Iris pigment epithelial cell (primary cell): Measurements from ENCODE around the gene GPN2.

Experiments used
- DNase-seq: peaks from one replicate; pipeline ENCODE4 v3.0.0-alpha.2; 2011; ENCODE audit warnings: low read depth

The GPN2 gene

GRCh38 chr1:26889551-26890466 is at the start of gene GPN2:
GPN2 (minus strand) TSS chr1:26890283; CDS start chr1:26890096, 187 bp downstream.
- DNase-seq: peak; percentile 77

- DNase-seq: no peak
These were observed 48.6 kb upstream of the GPN2 start for GRCh38 chr1:26938659-26939025.

DNA sequence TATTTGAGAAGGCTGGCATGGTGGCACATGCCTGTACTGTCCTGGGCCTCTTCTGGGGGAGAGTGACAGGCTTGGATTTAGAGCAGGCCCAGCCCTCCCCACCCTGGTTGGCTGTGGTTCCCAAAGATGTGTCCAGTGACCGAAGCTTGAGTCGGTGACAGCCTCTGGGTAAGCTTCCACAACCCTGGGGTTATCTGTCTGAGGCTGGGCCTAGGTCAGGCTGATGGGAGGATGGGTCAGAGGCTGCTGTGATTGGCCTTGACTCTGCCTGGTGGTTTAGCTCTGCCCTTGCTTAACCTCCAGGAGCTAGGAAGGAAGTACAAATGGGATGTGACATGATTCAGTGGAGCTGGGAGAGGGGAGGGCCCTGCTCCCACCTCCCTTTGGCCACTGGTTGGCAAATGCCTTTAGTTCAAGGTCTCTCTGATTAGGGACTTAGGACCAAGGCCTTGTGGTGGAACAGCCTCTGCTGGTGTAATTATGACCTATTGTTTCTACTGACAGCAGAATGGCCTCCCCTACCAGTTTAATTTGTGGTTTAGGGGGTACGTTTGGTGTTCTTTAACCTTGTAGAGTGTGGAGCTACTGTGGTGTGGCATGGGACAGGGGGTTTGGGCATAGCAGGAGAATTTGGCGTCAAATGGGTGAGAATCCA is 48.0 kb upstream of the GPN2 start:
- DNase-seq: no peak

- no peak for DNase-seq
These were observed 46.7 kb upstream of the GPN2 start for GRCh38 chr1:26936823-26937222.

GRCh38 chr1:26932531-26932930 is 42.4 kb upstream of the GPN2 start:
- no peak for DNase-seq

DNA sequence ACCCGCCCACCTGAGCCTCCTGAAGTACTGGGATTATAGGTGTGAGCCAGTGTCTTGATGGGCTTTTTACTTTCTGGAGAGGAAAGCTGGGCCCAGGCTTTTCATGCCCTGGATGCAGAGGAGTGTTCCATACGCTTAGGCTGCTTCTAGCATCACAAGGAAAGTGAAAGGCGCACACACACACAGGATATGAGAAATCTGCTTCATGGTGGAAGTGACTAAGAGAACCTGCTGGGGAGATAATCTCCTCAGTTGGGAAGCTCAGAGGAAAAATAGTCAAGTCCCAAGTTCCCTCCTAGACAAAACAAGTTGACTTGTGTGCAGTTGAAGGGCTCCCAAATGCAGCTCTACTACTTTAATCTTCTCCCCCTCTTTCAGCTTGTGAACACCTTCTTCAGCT is 33.6 kb upstream of the GPN2 start:
- peak; percentile 79 for DNase-seq

- no peak for DNase-seq
These were observed 32.8 kb upstream of the GPN2 start for GRCh38 chr1:26922901-26923300.

GRCh38 chr1:26922431-26922729 is 32.3 kb upstream of the GPN2 start:
- DNase-seq: no peak

DNA sequence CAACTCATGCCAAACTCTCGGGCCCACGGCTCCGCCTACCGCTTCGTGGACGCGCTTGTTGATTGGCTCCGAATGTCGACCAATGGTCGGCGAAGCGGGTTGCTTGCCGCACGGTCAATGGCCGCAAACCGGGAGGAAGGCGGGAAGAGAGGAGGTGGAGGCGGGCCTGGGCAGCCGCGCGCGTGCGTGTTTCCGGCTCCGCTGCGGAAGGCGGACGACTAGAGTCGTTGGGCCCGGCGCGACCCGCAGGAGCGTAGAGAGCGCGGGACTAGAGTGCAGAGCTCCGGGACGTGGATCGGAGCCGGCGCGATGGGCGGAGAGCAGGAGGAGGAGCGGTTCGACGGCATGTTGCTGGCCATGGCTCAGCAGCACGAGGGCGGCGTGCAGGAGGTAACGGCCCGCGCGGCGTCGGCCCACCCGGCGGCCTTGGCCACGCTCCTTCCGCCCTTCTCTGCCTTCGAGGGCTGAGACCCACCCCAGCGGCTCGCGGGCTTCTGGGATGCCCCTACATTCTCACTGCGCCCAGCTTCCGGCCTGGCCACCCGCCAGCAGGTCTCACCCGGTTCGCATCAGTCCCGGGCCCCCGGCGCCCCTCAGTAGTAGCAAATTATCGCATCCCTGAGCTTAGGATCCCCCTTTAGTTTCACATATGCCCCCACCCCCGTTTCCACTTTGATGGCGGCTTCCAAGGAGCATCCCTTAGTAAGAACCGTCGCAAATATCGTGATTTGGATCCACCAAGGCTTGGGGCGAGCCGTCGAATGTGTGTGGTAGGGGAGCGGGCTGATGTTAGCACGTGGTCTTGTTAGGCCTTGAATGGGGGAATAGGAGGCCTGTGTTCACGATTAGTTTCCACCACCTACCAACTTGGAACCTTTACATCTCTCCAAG is 31.7 kb upstream of the GPN2 start, which contains the start of gene NUDC:
Gene NUDC (plus strand): TSS at position 204 of the 891 bp plus-strand sequence. CDS start 106 bp downstream, at position 310.
- DNase-seq: peak; percentile 98

GRCh38 chr1:26921126-26921539 is 31.1 kb upstream of the GPN2 start:
- no peak for DNase-seq

- no peak for DNase-seq
These were observed 25.2 kb upstream of the GPN2 start for GRCh38 chr1:26915204-26915842.

DNA sequence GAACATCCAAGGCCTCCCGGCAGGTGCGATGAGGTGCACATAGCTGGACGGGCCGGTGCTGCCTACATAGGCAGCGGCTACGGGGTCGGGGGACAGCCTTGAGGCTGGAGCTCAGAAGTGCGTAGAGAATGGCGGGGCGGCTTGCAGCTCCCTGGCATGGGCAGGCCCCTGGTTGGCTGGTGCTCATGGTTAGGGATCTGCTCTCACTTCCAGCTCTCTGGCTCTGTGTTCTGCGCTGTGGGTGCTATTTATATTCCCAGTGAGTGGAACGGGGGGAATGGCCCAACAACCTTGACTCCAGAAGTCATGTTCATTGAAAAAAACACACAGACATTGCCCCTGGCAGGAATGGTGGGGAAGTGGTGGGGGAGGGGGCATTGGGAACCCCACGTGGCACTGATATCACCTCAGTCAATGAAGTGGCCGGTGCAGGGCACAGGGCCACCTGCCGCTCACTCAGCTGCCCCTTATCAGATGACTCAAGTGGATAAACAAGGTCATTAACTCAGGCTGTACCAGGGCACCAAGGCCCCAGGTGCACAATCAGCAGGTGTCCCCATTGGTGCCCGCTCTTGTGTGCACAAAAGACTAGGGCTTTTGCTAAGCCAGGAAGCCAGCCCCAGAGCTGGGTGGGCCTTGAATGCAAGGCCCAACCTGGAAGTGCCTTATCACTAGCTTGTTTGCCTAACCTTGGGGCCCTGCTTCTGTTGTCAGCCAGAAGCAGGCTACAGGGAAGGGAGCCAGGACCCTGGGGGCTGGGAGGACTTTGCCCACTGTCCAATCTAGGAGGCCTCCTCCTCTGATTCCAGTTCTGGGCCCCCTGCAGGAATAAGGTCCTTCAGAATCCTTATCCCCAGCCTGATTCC is 23.9 kb upstream of the GPN2 start, which contains the start of gene NR0B2:
Gene NR0B2 (minus strand): TSS at position 222 of the 866 bp plus-strand sequence. CDS start 35 bp downstream, at position 187.
- no peak for DNase-seq

- DNase-seq: no peak
These were observed 23.3 kb upstream of the GPN2 start for GRCh38 chr1:26913389-26913753.

DNA sequence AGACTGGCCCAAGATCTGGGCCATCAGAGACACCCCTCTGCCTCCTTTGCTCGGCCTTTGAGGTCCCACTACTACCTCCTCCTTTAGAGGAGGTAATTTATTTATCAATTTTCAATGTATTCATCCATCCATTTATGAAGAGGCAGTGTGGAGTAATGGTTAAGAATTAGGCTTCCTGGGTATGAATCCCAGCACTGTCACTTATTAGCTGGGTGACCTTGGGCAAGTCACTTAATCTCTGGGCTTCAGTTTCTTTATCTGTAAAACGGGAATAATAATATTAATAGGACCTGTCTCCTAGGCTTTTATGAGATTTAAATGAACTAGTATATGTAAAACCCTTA is 22.0 kb upstream of the GPN2 start:
- DNase-seq: no peak

GRCh38 chr1:26911399-26912146 is 21.5 kb upstream of the GPN2 start:
- no peak for DNase-seq

DNA sequence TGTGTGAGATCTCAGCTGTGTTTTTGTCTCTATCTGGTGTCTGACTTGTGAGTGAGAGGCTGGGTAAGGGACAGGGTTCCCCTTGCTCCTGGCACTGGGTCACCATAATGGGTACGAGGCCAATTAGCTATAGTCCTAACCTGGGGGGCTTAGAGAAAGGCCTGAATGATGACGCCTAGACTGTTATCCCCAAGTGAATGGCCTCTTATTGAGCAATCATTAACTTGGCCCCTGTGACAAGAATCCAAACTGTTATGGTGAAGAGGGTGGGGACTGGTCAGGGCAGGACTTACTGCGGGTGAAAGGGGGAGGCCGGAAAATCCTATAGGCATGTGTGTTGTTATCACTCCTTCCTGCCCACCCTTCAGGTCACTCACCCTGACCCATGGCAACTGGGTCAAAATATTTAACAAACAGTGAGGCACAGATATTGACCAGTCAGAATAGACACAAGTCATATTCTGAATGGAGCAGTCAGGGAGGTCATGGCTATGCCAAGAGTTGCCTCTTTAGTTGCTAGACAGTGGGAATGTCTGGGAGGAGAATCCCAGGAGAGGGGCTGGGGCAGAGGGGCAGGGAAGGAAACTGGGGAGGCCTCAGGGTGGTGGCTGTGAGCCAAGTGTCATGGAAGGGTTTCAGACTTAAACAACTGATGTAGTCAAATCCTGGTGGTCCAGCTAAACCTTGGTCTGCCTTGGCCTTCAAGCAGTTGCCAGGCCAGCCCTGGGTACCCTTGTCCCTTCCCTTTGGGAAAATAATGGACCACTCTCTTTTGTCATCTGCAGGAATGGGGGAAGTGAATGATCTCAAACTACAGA is 20.5 kb upstream of the GPN2 start:
- no peak for DNase-seq

- no peak for DNase-seq
These were observed 19.9 kb upstream of the GPN2 start for GRCh38 chr1:26909951-26910342.

DNA sequence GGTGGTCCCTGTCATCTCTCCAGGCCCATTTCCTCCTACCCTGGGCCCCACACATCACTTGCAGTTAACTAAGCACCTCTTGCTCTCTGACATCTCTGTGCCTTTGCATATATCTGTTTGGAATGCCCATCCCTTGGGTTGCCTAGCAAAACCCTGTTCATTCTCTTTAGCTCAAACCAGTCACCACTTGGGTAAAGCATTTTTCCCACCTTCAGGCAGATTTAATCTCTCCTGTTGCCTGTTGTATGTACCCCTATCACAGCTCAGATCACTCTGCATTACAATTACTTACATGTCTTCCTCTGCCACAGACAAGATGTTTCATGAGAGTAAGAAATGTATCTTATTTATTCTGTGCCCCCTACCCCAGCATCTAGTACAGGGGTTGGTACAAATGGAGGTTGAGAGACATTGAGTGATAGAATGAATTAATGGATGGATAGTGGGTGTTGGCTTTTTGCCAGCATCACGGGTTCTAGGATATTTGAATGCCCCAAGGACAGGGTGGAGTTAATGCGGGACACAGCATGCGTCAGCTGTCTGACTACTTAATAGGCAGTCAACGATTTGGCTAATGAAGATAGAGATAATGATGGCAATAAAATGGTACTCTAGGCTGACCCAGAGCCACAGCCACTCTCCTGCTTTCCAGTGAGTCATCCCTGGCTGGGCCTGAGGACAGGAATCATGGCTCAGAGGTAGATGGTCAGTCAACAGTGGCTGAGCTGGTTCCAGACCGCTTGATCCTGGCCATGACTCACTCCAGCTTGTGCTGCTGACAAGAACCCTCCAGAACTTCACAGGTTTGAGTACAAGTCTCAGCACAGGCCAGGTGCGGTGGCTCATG is 17.2 kb upstream of the GPN2 start:
- peak; percentile 94 for DNase-seq
